ENCODE results near the gene SPATA6L.

DNA sequence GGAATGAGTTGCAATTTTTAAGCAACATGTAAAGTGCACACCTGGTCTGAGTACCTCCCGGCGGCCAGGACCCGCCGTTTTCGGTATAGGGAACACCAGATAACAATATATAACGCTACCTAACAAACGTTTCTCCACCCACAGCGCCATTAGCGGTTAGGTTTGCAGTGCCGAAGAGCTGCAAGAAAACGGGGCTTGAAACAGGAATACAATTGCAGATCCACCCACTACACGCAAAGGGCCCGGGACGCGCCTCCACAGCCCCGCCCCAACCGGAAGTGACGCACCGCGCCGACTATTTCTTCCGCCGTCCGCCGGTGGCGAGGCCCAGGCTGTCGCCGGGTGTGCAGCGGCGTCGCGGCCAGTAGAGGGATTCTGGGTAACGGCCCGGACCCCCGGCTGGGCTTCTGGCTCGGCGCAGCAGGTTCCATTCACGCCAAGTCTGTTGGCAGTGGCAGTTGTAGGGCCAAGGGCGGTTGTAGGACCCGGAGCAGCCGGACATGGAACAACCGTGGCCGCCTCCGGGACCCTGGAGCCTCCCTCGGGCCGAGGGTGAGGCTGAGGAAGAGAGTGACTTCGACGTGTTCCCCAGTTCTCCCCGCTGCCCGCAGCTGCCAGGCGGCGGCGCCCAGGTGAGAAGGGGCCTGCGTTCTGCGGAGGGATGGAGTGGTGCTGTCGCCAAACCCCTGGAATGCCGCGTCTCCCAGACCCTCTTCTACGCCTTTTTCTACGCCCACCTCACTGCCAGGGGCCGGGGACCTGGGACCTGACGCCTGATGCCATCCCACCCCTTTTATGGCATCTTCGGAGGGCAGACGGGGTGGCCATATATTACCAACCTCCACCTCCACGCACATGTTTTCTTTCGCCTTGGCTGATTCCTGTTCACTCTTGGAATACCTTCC lies 13.2 kb upstream of the SPATA6L start, which contains the start of gene CDC37L1:
- TF ChIP-seq, protein P1, sequence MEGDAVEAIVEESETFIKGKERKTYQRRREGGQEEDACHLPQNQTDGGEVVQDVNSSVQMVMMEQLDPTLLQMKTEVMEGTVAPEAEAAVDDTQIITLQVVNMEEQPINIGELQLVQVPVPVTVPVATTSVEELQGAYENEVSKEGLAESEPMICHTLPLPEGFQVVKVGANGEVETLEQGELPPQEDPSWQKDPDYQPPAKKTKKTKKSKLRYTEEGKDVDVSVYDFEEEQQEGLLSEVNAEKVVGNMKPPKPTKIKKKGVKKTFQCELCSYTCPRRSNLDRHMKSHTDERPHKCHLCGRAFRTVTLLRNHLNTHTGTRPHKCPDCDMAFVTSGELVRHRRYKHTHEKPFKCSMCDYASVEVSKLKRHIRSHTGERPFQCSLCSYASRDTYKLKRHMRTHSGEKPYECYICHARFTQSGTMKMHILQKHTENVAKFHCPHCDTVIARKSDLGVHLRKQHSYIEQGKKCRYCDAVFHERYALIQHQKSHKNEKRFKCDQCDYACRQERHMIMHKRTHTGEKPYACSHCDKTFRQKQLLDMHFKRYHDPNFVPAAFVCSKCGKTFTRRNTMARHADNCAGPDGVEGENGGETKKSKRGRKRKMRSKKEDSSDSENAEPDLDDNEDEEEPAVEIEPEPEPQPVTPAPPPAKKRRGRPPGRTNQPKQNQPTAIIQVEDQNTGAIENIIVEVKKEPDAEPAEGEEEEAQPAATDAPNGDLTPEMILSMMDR (conservative IDR thresholded peaks at IDR 0.05), result peak; percentile 77
- peak; percentile 77 for TF ChIP-seq ZFX (IDR thresholded peaks at IDR 0.05)

Data from C4-2B (cell line).